GM18502 (cell line): Measurements from ENCODE around the gene ACOXL.
"Not testable (repeated sequence)": the region's sequence is repeated elsewhere in the genome, so short reads cannot be mapped to it uniquely, and the experiment has no call there.

Source experiments
- ATAC-seq: cut with Tn5 transposase; IDR thresholded peaks from one replicate; pipeline ENCODE4 v1.9.1; 2021; ENCODE audit warnings: mild to moderate bottlenecking; ENCODE audit not compliant: unreplicated experiment, poor library complexity

ACOXL gene

DNA sequence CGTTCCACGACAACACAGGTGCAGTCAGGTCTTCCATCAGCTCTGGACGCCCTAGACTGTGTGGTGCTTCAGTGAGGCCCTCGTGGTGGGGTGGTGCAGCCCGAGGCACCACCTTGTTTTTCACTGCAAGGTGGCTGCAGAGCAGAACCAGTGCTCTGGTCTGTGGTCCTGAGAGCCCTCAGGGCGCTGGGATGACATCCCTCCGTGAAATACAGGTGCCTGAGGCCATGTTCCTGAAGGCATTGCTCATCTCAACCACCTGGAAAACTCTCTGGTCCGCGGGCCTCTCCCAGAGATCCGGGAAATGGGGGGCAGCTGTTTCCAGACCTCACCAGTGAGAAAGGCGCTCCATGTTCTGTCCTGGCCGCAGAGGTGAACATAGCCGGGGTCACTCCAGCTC is 119.2 kb downstream of the ACOXL start:
- no peak for ATAC-seq

DNA sequence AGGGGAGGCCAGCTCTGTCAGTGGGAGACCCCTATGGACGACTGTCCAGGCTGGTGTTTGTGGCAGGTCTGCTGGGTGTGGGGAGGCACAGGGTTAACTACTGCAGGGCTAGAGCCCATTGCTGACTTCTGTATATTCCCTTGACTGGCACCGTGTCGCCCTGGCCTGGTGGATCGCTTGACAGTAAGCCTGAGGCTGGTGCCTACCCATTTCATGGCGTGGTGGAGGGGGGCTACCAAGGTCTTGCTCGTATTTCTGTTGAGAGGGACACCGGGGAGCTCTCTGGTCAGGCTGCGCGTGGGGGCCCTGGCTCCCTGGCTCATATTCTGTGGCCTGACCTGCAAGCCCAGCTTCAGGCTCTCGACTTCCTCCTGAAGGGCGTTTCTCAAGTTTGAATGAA is 119.7 kb downstream of the ACOXL start:
- ATAC-seq = no peak

DNA sequence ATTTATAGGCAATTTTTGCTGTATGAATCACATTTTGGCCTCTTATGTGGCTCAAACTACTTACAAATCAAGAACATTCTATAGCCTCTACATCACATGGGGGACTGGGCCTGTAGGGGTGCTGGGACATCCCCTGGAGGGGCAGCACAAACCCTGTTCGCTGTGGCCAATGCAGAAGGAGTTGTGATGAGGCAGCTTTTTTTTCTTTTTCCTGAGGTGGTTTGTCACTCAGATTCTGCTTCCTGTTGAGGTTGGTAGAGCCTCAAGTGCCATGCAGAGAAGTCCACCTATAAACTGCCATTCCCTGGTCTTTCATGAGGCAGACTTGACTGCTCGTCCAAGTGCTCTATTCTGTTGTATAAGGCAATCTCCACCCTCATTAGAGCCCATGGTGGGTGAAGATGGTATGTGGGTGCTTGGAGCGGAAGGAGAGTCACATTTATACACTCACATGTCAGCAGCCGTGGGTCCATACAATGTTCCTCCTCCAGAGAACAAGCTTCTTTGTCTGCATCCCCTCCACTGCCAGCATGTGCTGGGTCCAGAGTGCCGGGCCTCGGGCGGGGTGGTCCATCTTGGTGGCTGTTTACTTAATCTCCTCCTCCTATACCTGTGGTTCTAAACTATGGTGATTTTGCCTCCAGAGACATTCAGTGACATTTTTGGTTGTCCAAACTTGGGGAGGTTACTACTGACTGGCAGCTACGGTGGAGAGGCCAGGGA is 120.3 kb downstream of the ACOXL start:
- ATAC-seq = no peak

DNA sequence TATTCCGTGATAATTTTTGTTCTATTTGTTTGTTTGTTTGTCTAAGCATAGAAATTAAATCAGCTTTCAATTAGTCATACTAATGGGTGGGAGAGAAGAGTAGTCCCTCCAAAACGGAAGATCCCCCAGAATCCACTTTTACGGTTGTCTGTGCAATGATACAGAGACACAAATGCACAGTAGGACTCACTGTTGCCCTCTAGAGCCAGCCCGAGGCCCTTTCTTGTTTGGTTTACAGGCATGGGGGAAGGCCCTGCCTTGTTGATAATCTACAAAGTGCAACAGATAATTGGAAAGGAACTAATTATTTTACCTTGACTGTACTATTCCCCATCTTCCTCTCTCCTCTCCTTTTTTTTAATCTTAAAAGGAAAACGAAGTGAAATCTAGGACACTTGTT is 121.1 kb downstream of the ACOXL start:
- ATAC-seq = no peak

DNA sequence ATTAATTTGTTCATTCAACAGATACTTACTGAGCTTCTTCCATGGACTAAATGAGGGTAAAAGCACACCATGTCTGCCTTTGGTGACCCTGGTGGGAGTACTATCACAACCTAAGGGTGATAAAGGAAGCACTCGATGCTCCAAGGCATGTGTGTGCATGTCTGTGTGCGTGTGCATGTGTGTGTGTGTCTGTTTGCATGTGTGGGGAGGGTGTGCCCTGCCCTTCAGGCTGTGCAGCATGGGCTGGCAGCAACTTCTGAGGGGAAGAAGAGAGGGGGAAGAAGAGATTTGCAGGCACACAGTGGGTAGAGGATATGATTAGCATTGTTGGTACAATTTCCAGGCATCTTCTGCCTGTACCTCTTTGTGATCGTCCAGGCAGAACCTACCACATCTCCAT is 121.6 kb downstream of the ACOXL start:
- no peak for ATAC-seq

DNA sequence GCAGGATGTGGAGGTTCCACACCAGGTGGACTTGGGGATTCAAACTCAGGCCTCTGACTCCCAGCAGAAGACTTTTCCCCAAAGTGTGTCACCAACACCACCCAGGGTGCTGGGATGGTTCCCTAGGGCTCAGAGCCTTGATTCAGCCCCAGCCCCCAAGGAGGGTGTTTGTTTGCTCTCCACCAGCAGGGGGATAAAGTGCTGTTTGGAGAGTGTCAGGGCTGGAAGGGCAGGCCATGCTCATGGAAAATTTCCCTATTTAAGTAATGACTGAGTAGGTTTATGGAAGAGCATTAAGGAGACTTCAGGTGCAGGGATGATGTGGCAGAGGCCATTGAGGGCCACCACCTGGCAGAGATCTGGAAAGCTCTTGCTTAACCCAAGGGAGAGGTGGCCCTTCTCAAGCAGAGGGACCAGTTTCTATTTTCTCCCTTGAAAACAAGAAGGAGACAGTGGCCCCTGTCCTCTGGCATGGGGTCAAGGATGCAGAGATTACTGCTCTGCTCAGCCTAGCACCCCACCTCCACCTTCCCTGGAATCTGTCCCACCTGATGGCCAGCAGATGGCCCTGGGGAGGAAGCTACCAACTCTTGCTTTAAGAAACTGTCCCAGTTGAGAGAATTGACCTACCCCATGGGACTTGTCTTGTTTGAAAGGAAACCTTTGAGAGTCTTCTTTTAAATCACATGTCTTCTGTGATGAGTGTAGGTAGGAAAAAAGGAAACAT is 122.1 kb downstream of the ACOXL start:
- ATAC-seq = no peak

DNA sequence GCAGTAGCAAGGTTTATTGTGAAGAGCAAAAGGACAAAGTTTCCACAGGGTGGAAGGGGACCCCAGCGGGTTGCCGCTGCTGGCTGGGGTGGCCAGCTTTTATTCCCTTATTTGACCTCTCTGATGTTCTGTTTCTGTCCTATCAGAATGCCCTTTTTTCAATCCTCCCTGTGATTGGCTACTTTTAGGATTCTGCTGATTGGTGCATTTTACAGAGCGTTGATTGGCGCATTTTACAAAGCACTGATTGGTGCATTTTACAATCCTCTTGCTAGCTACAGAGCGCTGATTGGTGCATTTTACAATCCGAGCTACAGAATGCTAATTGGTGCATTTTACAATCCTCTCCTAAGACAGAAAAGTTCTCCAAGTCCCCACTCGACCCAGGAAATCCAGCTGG is 123.5 kb downstream of the ACOXL start:
- not testable (repeated sequence) for ATAC-seq

DNA sequence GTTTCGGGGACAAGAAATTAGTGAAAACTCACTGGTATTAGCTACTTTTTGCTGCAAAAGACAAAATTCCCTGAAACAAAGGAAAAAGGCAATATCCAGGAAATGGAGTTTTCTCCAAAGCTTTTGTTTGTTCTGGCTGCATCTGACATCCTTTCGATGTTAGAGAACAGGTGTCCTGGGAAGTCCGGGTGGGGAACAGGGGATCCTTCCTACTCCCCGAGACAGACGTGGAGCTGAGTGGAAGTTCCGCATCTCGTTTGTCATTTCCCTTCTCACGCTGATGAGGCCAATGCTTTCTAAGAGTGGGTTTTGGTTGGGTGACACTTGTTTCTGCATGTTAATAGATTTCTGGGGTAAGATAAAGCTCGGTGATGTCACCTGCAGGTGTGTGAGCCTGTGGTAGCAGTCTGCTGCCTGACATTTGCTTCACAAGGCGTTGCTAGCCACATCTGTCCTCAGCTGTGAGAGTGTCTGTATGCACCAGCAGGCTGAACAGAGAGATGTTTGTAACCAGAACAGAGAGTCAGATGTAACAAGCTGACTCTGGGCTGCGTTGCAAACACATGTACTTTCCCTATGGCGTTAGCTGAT is 125.9 kb downstream of the ACOXL start:
- peak; percentile 94 for ATAC-seq

DNA sequence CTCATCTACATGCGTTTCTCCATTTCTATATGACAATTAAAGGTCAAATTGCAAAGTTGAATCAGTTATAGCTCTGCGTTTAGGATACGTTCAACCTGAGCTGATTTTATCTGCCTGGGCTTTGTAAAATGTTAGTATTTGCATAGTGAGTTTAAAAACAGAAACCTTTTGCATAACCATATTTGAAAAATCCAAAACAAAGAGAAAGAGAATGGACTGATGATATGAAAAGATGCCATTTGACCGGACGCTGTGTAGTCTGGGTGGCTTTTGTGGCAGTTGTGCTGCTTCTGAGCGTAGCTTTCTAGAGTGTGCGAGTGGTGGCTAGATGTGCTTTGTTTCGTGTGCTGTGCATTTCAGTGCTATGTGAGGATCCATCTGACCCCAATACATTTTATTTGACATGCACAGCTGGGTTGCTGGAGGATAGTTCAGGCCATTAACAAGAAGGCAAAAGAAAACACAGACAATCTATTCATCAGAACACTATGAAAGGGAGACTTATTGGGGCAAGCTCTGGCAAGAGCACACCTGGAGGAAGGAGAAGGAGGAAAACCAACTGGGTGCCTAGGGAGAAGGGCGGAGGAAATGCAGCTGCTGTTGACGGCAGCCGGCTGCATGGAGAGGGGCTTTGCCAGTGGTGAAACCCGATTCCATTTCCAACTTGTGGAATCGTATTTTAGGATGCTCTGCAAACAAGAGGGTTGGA is 126.8 kb downstream of the ACOXL start:
- no peak for ATAC-seq

DNA sequence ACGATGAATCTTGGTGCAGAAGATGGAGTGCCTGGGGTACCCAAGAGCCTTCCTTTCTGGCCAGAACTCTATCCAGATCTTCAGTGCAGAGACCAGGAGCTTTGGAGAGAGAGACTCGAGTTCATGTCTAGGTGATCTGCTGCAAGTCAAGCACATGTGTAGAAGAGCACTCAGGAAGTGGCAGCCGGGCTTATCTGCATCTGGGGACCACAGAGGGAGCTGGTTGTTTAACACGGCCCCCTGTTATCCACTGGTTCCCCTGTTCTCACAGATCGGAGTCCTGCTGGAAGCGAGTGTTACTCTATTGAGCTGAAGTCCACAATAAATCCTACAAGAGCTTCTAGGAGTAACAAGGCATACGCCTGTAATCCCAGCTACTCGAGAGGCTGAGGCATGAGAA is 128.3 kb downstream of the ACOXL start:
- ATAC-seq = no peak

DNA sequence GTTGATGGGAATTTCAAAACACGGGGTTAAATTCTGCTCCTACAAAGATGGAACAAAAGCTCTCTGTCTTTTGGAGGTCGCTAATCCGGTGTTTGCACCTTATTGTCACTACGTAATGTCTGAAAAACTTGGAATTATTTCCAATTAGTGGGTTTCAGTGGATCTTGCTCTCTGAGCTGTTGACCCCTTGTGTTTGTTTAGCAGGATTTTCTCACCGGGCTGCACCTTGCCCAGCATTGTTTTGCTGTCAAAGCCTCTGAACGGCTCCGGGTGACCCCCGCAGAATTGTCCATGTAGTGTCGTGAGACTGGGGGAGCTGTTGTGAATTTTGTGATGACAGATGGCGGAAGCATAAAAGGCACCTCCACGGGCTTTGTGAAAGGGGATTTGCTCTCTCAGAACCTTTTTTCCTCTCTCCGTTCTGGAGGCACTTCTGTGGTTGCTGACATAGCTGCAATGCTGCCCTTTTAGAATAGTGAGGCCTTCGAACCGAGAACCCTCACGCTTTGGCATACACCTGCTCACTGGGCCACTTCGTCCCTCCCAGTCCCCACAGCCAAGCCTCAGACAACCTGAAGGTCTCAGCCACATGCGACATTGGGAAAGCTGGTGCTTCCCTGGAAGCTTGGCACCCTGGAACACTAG is 129.4 kb downstream of the ACOXL start:
- ATAC-seq = no peak

DNA sequence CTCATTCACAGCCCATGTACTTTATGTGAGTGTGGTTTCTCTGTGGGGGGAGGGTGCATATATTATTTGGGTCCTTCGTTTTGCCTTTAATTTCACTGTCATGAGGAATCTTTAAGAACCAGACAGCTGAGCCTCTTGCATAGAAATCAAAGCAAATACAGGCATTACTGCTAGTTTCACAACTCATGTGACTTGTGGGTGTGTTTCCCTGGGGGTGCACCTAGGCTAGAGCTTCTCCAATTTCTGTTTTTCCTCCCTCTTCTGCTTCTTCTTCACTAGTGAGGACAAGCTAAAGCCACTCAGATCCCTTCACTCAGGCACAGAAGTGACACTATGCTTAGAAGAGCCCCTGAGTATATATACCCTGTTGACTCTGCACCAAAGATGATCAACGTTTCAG is 131.4 kb downstream of the ACOXL start:
- ATAC-seq = no peak

DNA sequence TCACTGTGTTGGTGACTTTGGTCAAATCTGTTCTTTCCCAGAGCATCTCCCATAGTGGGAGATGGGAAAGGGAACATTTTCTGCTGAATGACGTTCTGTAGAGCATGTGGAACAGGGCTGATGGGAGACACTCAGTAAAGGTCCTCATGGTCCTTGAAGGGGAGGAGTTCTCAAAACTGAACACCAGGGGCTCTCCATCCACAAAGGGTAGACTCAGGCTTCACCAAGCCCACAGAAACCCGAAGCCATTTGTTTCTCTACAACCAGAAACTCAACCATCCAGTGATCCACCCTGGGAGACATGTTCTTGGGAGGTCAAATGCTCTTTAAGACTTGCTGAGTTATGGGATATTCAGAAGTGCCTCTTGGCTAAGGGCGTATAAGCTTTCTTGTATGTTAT is 131.8 kb downstream of the ACOXL start:
- ATAC-seq = no peak

DNA sequence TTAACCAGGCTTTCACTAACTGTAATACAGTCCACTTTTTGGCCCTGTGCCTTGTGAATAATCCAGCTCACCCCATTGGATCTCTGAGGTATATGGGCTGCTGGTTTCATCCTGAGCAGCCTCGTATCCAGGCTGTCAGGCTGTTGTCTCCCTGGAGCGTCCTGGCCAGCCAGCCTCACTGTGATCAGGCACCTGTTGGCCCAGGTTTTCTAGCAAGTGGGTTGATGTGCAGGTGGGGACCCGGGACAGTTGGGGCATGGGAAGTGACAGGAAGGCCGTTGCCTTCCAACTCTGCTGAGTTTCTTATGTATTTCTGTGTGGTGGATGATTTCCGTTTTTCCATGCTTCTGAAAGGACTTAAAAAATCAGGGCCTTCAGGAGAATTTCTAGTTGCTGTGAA is 132.4 kb downstream of the ACOXL start:
- no peak for ATAC-seq

DNA sequence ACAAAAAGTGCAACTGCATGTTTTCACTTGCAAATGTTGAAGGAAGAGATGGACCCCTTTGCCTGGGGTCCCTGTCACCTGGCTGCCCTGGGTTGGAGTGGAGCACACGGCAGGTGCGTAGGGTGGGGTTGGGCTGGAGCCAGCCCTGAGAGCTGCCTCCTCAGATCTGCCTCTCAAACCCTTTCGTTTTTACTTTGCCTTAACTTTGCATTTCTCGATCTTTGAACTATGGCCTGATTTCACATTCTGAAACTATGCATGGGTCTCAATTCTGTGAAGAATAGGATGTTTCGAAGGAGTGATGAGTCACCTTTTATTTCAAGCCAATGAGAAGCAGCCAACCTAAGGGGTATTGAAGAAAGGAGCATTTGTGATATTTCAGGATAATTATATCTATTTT is 132.8 kb downstream of the ACOXL start:
- ATAC-seq = peak; percentile 90

DNA sequence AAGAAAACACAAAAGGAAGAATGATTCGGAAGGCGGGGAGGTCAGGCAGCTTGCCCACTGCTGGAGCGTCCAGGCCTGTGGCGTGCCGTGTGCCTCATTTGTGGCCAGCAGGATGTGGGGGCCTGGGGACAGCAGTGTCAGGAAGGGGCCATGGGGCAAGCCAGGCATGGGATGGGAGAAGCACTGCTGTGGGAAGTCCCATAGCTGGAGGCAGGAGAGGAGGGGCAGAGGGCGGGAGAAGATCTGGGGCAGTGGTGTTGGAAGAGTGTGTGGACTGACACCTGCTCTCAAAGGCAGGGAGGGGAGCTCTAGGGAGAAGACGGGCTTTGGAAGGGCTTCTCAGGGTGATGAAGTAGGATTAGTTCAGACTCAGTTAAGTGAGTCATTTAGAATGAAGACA is 133.7 kb downstream of the ACOXL start:
- no peak for ATAC-seq

DNA sequence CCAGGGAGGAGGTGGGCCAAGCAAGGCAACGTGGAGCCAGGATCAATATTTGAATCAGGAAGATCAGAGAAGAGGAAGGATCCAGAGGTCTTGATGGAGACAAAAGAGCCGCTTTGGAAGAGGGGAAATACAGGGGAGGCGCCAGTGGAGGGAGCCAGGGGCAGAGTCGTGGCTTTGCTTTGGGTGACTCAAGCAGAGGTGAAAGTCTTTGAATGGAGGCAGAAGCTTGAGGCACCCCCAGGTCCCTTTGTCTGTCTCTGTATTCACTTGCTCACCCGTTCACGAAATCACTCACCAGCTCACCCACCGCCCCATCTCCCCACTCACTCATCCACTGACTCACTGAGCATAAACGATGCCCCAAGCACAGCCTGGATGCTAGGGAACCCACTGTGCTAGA is 134.1 kb downstream of the ACOXL start:
- no peak for ATAC-seq

DNA sequence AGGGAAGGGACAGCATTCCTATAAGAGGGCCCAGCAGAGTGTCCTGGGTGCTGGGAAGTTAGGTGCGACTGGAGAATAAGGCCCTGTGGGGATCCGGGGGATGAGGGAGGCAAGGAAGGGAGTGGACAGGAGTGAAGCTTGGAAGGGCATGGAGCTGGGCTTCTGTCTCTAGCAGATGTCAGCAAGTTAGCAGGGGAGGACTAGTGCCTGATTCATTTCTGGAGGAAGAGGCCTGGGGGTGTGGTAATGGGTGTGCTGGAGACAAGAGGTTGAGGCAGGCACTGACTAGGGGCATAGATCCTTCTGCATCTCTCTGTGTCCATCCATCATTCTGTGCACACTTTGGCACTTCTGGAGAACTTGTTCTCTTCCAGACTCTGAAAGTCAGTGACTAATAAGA is 134.7 kb downstream of the ACOXL start:
- ATAC-seq = no peak

DNA sequence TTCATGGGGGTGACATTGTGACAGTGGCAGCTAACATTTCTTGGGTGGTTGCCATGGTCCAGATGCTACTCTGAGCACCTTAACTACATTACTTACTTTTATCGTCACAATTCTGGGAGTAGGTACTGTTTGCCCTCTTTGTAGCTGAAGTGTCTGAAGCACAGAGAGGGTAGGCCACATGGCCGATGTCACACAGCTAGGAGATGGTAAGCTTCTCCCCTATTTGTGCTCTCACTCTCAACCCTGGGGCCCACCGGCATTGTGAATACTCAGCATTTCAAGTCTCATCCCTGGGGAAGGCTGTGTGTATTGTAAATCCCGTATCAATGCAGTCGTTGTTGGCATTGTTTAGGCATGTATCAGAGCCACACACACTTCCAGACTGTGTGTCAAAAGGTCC is 136.6 kb downstream of the ACOXL start:
- no peak for ATAC-seq
